ENCODE results near the gene VKORC1L1. TPM values are rescaled to one million over a fixed set of nuclear protein-coding genes. Genes with fewer than 3 reads are reported as not detected.

Gene VKORC1L1
- total and polyA plus RNA-seq, 10 of the 15 experiments (the other 5 are each of a cell fraction or from before 2014, with no cell fraction given): 3.3 to 18.8 (median 12.5) TPM

DNA sequence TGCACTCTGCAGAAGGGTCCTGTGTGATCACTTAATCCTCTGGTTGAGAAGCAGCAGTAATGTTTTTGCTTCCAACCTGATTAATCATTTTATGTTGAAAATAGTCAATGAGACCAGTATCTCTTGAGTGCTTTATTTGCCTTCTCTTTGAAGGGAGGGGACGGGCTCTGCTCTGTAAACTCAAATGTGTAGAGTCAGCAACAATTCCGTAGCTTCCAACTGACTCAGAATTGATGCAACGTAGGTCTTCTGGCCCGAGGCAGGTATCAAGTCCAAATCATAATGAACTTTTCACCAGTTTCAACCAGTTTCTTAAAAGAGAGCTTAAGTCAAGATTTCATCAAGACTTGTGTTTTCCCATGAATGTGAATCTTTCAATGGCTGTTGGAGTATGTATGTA, 82.8 kb downstream of the VKORC1L1 start:
- ChIA-PET POLR2A (no interaction called here), RAD21 (ENCODE audit: unreplicated experiment) (no interaction called here), CTCF (no interaction called here), SMC1A (ENCODE audit: uncharacterized antibody, unreplicated experiment) (no interaction called here)
- intact Hi-C loops (cut with micrococcal nuclease; ENCODE audit: unreplicated experiment) (loop anchor here (10.0 kb wide), 1 partner anchor 231 kb away; no protein-coding TSS in a partner anchor), in situ Hi-C loops (cut with MboI) (no loop called here)
- H2AFZ ChIP-seq (ENCODE audit: control insufficient read depth, low read depth, low read length): no peak overlapping the region
- peaks cover 10 to 15% of the 10 kb centered on the region in 2 experiments for H3K36me3 ChIP-seq (ENCODE audit: control insufficient read depth in 2 of 2, insufficient read depth in 2 of 2, low read length in 1 of 2)
- H3K79me2 ChIP-seq (ENCODE audit: control insufficient read depth, insufficient read depth, low read length): no peaks in the 10 kb centered on the region
- H3K4me2 ChIP-seq (ENCODE audit: control insufficient read depth, insufficient read depth): no peak overlapping the region
- no peaks in the 10 kb centered on the region for H4K20me1 ChIP-seq (ENCODE audit: control insufficient read depth, insufficient read depth)
- DNase-seq (ENCODE audit: low read depth, low spot score) (no peak), ATAC-seq (no peak), FAIRE-seq (no peak)
- H3K4me1 ChIP-seq (ENCODE audit: control insufficient read depth, insufficient read depth, low read length): no peaks in the 10 kb centered on the region
- 98% methylated on average over 4 of the region's 4 CpGs for WGBS (ENCODE audit: insufficient coverage, insufficient replicate concordance, low lambda C conversion rate, missing lambda C conversion rate)
- H3K27ac ChIP-seq (ENCODE audit: control insufficient read depth, insufficient read depth): no peak overlapping the region
- BruUV-seq (replicated peaks): no TSS peak
- no peak overlapping the region for H3K9ac ChIP-seq (ENCODE audit: control insufficient read depth, insufficient read depth, low read length)
- H3K27me3 ChIP-seq (replicated peaks in 1 of 2; ENCODE audit: control insufficient read depth in 2 of 2, insufficient read depth in 2 of 2, low read length in 1 of 2): no peaks in the 10 kb centered on the region
- no peak overlapping the region for H3K4me3 ChIP-seq
- no peaks in the 10 kb centered on the region for H3K9me3 ChIP-seq (replicated peaks; ENCODE audit: control insufficient read depth, insufficient read depth, low read length)
- TF ChIP-seq ZBTB33 (IDR thresholded peaks at IDR 0.05) (no peak), E2F8 (IDR thresholded peaks at IDR 0.05; ENCODE audit: low read depth, partially characterized antibody) (no peak), PBX3 (IDR thresholded peaks at IDR 0.05; ENCODE audit: insufficient replicate concordance, low read depth, low read length) (no peak), ZNF274 (IDR thresholded peaks at IDR 0.05; ENCODE audit: insufficient read depth, insufficient read length) (no peak), RAD51 (IDR thresholded peaks at IDR 0.05) (no peak), RB1 (IDR thresholded peaks at IDR 0.05; ENCODE audit: borderline replicate concordance) (no peak), POLR2AphosphoS2 (IDR thresholded peaks at IDR 0.05; ENCODE audit: low read depth, low read length) (no peak), BCL3 (IDR thresholded peaks at IDR 0.05; ENCODE audit: borderline replicate concordance, insufficient read depth, low read depth, low read length, poor library complexity, severe bottlenecking) (no peak), PRDM15 (CRISPR knock-in tag; IDR thresholded peaks at IDR 0.05) (no peak), HCFC1 (IDR thresholded peaks at IDR 0.05; ENCODE audit: low read length) (no peak)
- TF ChIP-seq, protein P1, sequence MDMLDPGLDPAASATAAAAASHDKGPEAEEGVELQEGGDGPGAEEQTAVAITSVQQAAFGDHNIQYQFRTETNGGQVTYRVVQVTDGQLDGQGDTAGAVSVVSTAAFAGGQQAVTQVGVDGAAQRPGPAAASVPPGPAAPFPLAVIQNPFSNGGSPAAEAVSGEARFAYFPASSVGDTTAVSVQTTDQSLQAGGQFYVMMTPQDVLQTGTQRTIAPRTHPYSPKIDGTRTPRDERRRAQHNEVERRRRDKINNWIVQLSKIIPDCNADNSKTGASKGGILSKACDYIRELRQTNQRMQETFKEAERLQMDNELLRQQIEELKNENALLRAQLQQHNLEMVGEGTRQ (IDR thresholded peaks at IDR 0.05; ENCODE audit: borderline replicate concordance, low read depth, low read length): no peak
